WTC11 (cell line): ENCODE results near the gene SP100.

Experiments used
- CTCF ChIP-seq: fragments of 200-600 bp; IDR thresholded peaks from 2 replicates; pipeline ENCODE4 v1.8.0; 2022; ENCODE audit warnings: antibody characterized with exemption
- SMAD4 ChIP-seq: sonication (generic); formaldehyde crosslinking; IDR thresholded peaks from 2 replicates; pipeline ENCODE4 v1.8.0; 2022; ENCODE audit warnings: mild to moderate bottlenecking, missing genetic modification reagents
- ZBTB43 ChIP-seq: sonication (generic); formaldehyde crosslinking; IDR thresholded peaks from 2 replicates; pipeline ENCODE4 v1.8.1; 2023; ENCODE audit warnings: mild to moderate bottlenecking, missing genetic modification reagents
- ZNF263 ChIP-seq: sonication (generic); formaldehyde crosslinking; IDR thresholded peaks from 2 replicates; pipeline ENCODE4 v1.8.1; 2022; ENCODE audit warnings: low read depth, mild to moderate bottlenecking, moderate library complexity, missing genetic modification reagents

GRCh38 chr2:230411570-230412370 lies 4.2 kb upstream of the SP100 start:
- TF ChIP-seq CTCF (no peak), SMAD4 (CRISPR knock-in tag) (no peak), ZBTB43 (CRISPR knock-in tag) (no peak), ZNF263 (no peak)
